ENCODE results near the gene LHFPL3.

- TF ChIP-seq CTCF (IDR thresholded peaks at IDR 0.05) (no peak), CBX8 (IDR thresholded peaks at IDR 0.05) (no peak), USF2 (IDR thresholded peaks at IDR 0.05) (no peak), REST (IDR thresholded peaks at IDR 0.05) (no peak), POLR2A (IDR thresholded peaks at IDR 0.05; ENCODE audit: low read length) (no peak), MYC (IDR thresholded peaks at IDR 0.05; ENCODE audit: borderline replicate concordance, low read length) (no peak)
These were observed 623.1 kb downstream of the LHFPL3 start for GRCh38 chr7:104951546-104951945.
